Effector memory CD8-positive, alpha-beta T cell (primary cell): ENCODE measurements around the gene FBXO31.

ENCODE experiments used
- ATAC-seq: fragments of 150-1000 bp; cut with Tn5 transposase; replicated peaks from 2 replicates; pipeline ENCODE4 v1.10.0; 2021; ENCODE audit warnings: mild to moderate bottlenecking, moderate library complexity
- DNase-seq, 3 experiments: peaks; one replicate each; pipeline ENCODE4 v3.0.0; 2021
- H3K27ac Mint-ChIP-seq, 2 donors: one replicate each; pipeline ENCODE4 v1.8.0; 2022; ENCODE audit warnings: mild to moderate bottlenecking in 2 of 2, mixed read lengths in 2 of 2, moderate library complexity in 2 of 2
- H3K27me3 Mint-ChIP-seq, 2 donors: one replicate each; pipeline ENCODE4 v1.8.0; 2022; ENCODE audit warnings: mixed read lengths in 2 of 2
- H3K36me3 Mint-ChIP-seq: one replicate; pipeline ENCODE4 v1.8.0; 2022; ENCODE audit warnings: mild to moderate bottlenecking, moderate library complexity, mixed read lengths; ENCODE audit not compliant: insufficient read depth
- H3K4me1 Mint-ChIP-seq, 2 donors: one replicate each; pipeline ENCODE4 v1.8.0; 2022; ENCODE audit warnings: low read depth in 2 of 2, mixed read lengths in 2 of 2
- H3K4me3 Mint-ChIP-seq, 2 donors: one replicate each; pipeline ENCODE4 v1.8.0; 2022; ENCODE audit warnings: mild to moderate bottlenecking in 2 of 2, mixed read lengths in 2 of 2, moderate library complexity in 2 of 2
- H3K9me3 Mint-ChIP-seq, 2 donors: one replicate each; pipeline ENCODE4 v1.8.0; 2022; ENCODE audit warnings: mixed read lengths in 2 of 2

The FBXO31 gene

GRCh38 chr16:87359121-87359520 lies 24.5 kb downstream of the FBXO31 start:
- Mint-ChIP-seq H3K27ac (peak overlapping the region; percentile 55 to 67), H3K4me3 (no peak overlapping the region), H3K9me3 (no peaks in the 10 kb centered on the region), H3K27me3 (no peaks in the 10 kb centered on the region), H3K36me3 (peaks cover 44% of the 10 kb centered on the region), H3K4me1 (peaks cover 7 to 15% of the 10 kb centered on the region in 2 donors)
- ATAC-seq, result no peak
- no peak for DNase-seq

GRCh38 chr16:87358696-87359095 lies 24.9 kb downstream of the FBXO31 start:
- Mint-ChIP-seq H3K4me1 (peaks cover 5 to 15% of the 10 kb centered on the region in 2 donors), H3K36me3 (peaks cover 42% of the 10 kb centered on the region), H3K27me3 (no peaks in the 10 kb centered on the region), H3K9me3 (no peaks in the 10 kb centered on the region), H3K27ac (peak overlapping the region in 1 of 2 donors; percentile 29), H3K4me3 (no peak overlapping the region)
- ATAC-seq, result no peak
- no peak for DNase-seq

GRCh38 chr16:87358250-87358649 lies 25.3 kb downstream of the FBXO31 start:
- H3K4me1 Mint-ChIP-seq, result peaks cover 5 to 11% of the 10 kb centered on the region in 2 donors
- H3K27me3 Mint-ChIP-seq, result no peaks in the 10 kb centered on the region
- no peak for ATAC-seq
- no peaks in the 10 kb centered on the region for H3K9me3 Mint-ChIP-seq
- H3K27ac Mint-ChIP-seq, result peak overlapping the region in 1 of 2 donors; percentile 29
- no peak overlapping the region for H3K4me3 Mint-ChIP-seq
- no peak for DNase-seq
- H3K36me3 Mint-ChIP-seq, result peaks cover 40% of the 10 kb centered on the region

GRCh38 chr16:87356491-87356853 lies 27.1 kb downstream of the FBXO31 start:
- DNase-seq, result no peak
- H3K27ac Mint-ChIP-seq, result peak overlapping the region in 1 of 2 donors; percentile 75
- peaks cover 41% of the 10 kb centered on the region for H3K36me3 Mint-ChIP-seq
- H3K27me3 Mint-ChIP-seq, result no peaks in the 10 kb centered on the region
- no peaks in the 10 kb centered on the region for H3K9me3 Mint-ChIP-seq
- ATAC-seq, result no peak
- no peak overlapping the region for H3K4me3 Mint-ChIP-seq
- peaks cover 5 to 7% of the 10 kb centered on the region in 2 donors for H3K4me1 Mint-ChIP-seq

- ATAC-seq (no peak), DNase-seq (no peak)
- H3K27me3 Mint-ChIP-seq, result no peaks in the 10 kb centered on the region
- peaks cover 0 to 7% of the 10 kb centered on the region in 2 donors for H3K4me1 Mint-ChIP-seq
- peaks cover 40% of the 10 kb centered on the region for H3K36me3 Mint-ChIP-seq
- H3K4me3 Mint-ChIP-seq, result no peak overlapping the region
- no peak overlapping the region for H3K27ac Mint-ChIP-seq
- no peaks in the 10 kb centered on the region for H3K9me3 Mint-ChIP-seq
Observed at GRCh38 chr16:87353613-87354012, 30.0 kb downstream of the FBXO31 start.

GRCh38 chr16:87352818-87353217 lies 30.8 kb downstream of the FBXO31 start:
- ATAC-seq, result no peak
- no peak for DNase-seq
- H3K4me1 Mint-ChIP-seq, result peaks cover 0 to 7% of the 10 kb centered on the region in 2 donors
- no peaks in the 10 kb centered on the region for H3K27me3 Mint-ChIP-seq
- H3K27ac Mint-ChIP-seq, result no peak overlapping the region
- H3K9me3 Mint-ChIP-seq, result no peaks in the 10 kb centered on the region
- H3K36me3 Mint-ChIP-seq, result peaks cover 36% of the 10 kb centered on the region
- H3K4me3 Mint-ChIP-seq, result no peak overlapping the region

GRCh38 chr16:87351320-87351698 lies 32.3 kb downstream of the FBXO31 start:
- no peak overlapping the region for H3K4me3 Mint-ChIP-seq
- H3K9me3 Mint-ChIP-seq, result no peaks in the 10 kb centered on the region
- ATAC-seq (no peak), DNase-seq (no peak)
- H3K27me3 Mint-ChIP-seq, result no peaks in the 10 kb centered on the region
- no peak overlapping the region for H3K27ac Mint-ChIP-seq
- H3K4me1 Mint-ChIP-seq, result peaks cover 0 to 7% of the 10 kb centered on the region in 2 donors
- H3K36me3 Mint-ChIP-seq, result peaks cover 28% of the 10 kb centered on the region

- no peak overlapping the region for H3K4me3 Mint-ChIP-seq
- H3K4me1 Mint-ChIP-seq, result peaks cover 4 to 6% of the 10 kb centered on the region in 2 donors
- no peaks in the 10 kb centered on the region for H3K9me3 Mint-ChIP-seq
- no peak for ATAC-seq
- H3K27me3 Mint-ChIP-seq, result no peaks in the 10 kb centered on the region
- peaks cover 29% of the 10 kb centered on the region for H3K36me3 Mint-ChIP-seq
- no peak for DNase-seq
- H3K27ac Mint-ChIP-seq, result no peak overlapping the region
Observed at GRCh38 chr16:87350681-87351319, 32.8 kb downstream of the FBXO31 start.

- H3K9me3 Mint-ChIP-seq, result no peaks in the 10 kb centered on the region
- H3K27me3 Mint-ChIP-seq, result no peaks in the 10 kb centered on the region
- no peak for ATAC-seq
- no peak overlapping the region for H3K4me3 Mint-ChIP-seq
- no peak for DNase-seq
- peaks cover 29% of the 10 kb centered on the region for H3K36me3 Mint-ChIP-seq
- H3K27ac Mint-ChIP-seq, result no peak overlapping the region
- H3K4me1 Mint-ChIP-seq, result peaks cover 10 to 13% of the 10 kb centered on the region in 2 donors
Observed at GRCh38 chr16:87350031-87350430, 33.5 kb downstream of the FBXO31 start.

- DNase-seq, result no peak
- peaks cover 10 to 16% of the 10 kb centered on the region in 2 donors for H3K4me1 Mint-ChIP-seq
- H3K27me3 Mint-ChIP-seq, result no peaks in the 10 kb centered on the region
- no peak overlapping the region for H3K4me3 Mint-ChIP-seq
- no peak for ATAC-seq
- no peaks in the 10 kb centered on the region for H3K9me3 Mint-ChIP-seq
- H3K36me3 Mint-ChIP-seq, result peaks cover 29% of the 10 kb centered on the region
- peak overlapping the region; percentile 2 to 8 for H3K27ac Mint-ChIP-seq
Observed at GRCh38 chr16:87348616-87349157, 34.9 kb downstream of the FBXO31 start.

GRCh38 chr16:87347932-87348615 lies 35.5 kb downstream of the FBXO31 start:
- Mint-ChIP-seq H3K36me3 (peaks cover 29% of the 10 kb centered on the region), H3K4me1 (peaks cover 10 to 16% of the 10 kb centered on the region in 2 donors), H3K27ac (peak overlapping the region; percentile 2 to 8), H3K27me3 (no peaks in the 10 kb centered on the region), H3K9me3 (no peaks in the 10 kb centered on the region), H3K4me3 (no peak overlapping the region)
- ATAC-seq, result no peak
- DNase-seq, result no peak

GRCh38 chr16:87346517-87347060 lies 37.0 kb downstream of the FBXO31 start:
- DNase-seq (no peak), ATAC-seq (no peak)
- H3K27ac Mint-ChIP-seq, result no peak overlapping the region
- H3K4me3 Mint-ChIP-seq, result peak overlapping the region in 1 of 2 donors; percentile 17
- no peaks in the 10 kb centered on the region for H3K27me3 Mint-ChIP-seq
- peaks cover 10 to 16% of the 10 kb centered on the region in 2 donors for H3K4me1 Mint-ChIP-seq
- no peaks in the 10 kb centered on the region for H3K9me3 Mint-ChIP-seq
- peaks cover 42% of the 10 kb centered on the region for H3K36me3 Mint-ChIP-seq

GRCh38 chr16:87345726-87346424 lies 37.7 kb downstream of the FBXO31 start:
- Mint-ChIP-seq H3K4me1 (peaks cover 10 to 16% of the 10 kb centered on the region in 2 donors), H3K9me3 (no peaks in the 10 kb centered on the region), H3K27ac (peak overlapping the region; percentile 94 to 99), H3K4me3 (peak overlapping the region; percentile 69 to 80), H3K27me3 (no peaks in the 10 kb centered on the region), H3K36me3 (peaks cover 45% of the 10 kb centered on the region)
- no peak for DNase-seq
- ATAC-seq, result no peak
